Ovary (tissue), 9 donors: Measurements from ENCODE around the gene RHCG. TPM values are rescaled to one million over a fixed set of nuclear protein-coding genes. Genes with fewer than 3 reads are reported as not detected.

Experiments used
- DNase-seq, 5 donors: peaks; one replicate each; pipeline ENCODE4 v3.0.0-alpha.2; 2019 to 2020
- H3K27ac ChIP-seq, 2 donors: fragments of 200-600 bp; one replicate each; pipeline versions ENCODE4 v1.5.1 to v1.8.0; 2019 to 2022
- H3K27me3 ChIP-seq: fragments of 200-600 bp; one replicate; pipeline ENCODE4 v1.8.0; 2022
- H3K36me3 ChIP-seq: fragments of 200-600 bp; sonication (generic); one replicate; pipeline ENCODE4 v1.5.1; 2019
- H3K4me1 ChIP-seq: one replicate; pipeline ENCODE4 v1.8.1; 2013; ENCODE audit warnings: mild to moderate bottlenecking, moderate library complexity; ENCODE audit not compliant: insufficient read depth
- H3K4me3 ChIP-seq: fragments of 200-600 bp; sonication (generic); one replicate; pipeline ENCODE4 v1.5.1; 2017
- H3K9me3 ChIP-seq, 2 donors: fragments of 200-600 bp in 1 of 2; sonication (generic) in 1 of 2; one replicate each; pipeline versions ENCODE4 v1.5.1 to v1.8.1; 2013 to 2019; ENCODE audit warnings: mild to moderate bottlenecking in 1 of 2, moderate library complexity in 1 of 2
- CTCF ChIP-seq, 3 donors: fragments of 450-650 bp in 2 of 3; fragments of 200-600 bp in 1 of 3; IDR thresholded peaks; one replicate each; pipeline versions ENCODE4 v1.5.1 to v1.8.0; 2016 to 2022; ENCODE audit warnings: antibody characterized with exemption in 3 of 3, mild to moderate bottlenecking in 1 of 3
- EP300 ChIP-seq: sonication (generic); formaldehyde crosslinking; IDR thresholded peaks from one replicate; pipeline ENCODE4 v1.6.1; 2017; ENCODE audit warnings: antibody characterized with exemption
- POLR2A ChIP-seq: fragments of 450-650 bp; IDR thresholded peaks from one replicate; pipeline ENCODE4 v1.6.1; 2017; ENCODE audit warnings: antibody characterized with exemption, mild to moderate bottlenecking, moderate library complexity
- WGBS, 3 donors: extraction: QIAGEN DNeasy Blood & Tissue Kit in 1 of 3; methylation state at CpG; one replicate each; pipeline versions ENCODE4 v1.1.5 to v1.1.7; 2013 to 2017; 5-methylcytosine and 5-hydroxymethylcytosine counted together
- intact Hi-C, 4 donors: fragments of 100-400 bp; cut with DNase I; formaldehyde crosslinking; loops; one replicate each; pipeline versions ENCODE4 v1.11.0 to v1.15.1; 2022 to 2023
- polyA plus RNA-seq, 2 donors: library from polyadenylated mRNA; stranded (reverse); fragments of 200-250 nt in 1 of 2; fragments of 350-450 nt in 1 of 2; fragmentation: Illumina TruSeq in 1 of 2; extraction: RNeasy Lipid Tissue Mini Kit (QIAGEN cat#74804) in 1 of 2; gene quantifications; one replicate each; pipeline ENCODE4 v1.2.3, GENCODE V29; 2013 to 2014
- total RNA-seq, 7 donors: library from RNA; depleted of rRNA in 2 of 7; stranded (reverse); fragments of >200 nt in 2 of 7; fragmentation: NEBNext Ultra II Directional in 3 of 7; extraction: Animal tissue kit (Norgen Biotek cat#: 25700) in 3 of 7; gene quantifications; one replicate each; pipeline versions ENCODE4 v1.1.0 to v1.2.4, GENCODE V29; 2016 to 2023
- donor health status: DM: no; HTN: no; CAD: no; lungs with moderate emphysema.
- donor health status: DM: no; HTN: no; CAD: no.
- donor health status: Bipolar disorder and iron deficiency.
- donor health status: DM: yes; HTN: yes; CAD: no.
- donor health status: DM: no; HTN: no; CAD: no.
- donor health status: DM: yes; HTN: yes; CAD: no.

The RHCG gene
- total and polyA plus RNA-seq, 9 donors: 0.23 to 0.67 TPM; not detected in 7

- H3K36me3 ChIP-seq: no peaks in the 10 kb centered on the region
- WGBS, 3 donors: 47 to 66% (median 57%) methylated on average over 10 of the region's 10 CpGs
- intact Hi-C loops: no loop called here
These were observed 30.4 kb upstream of the RHCG start for GRCh38 chr15:89526601-89527441.

GRCh38 chr15:89526181-89526580, 29.8 kb upstream of the RHCG start:
- no peak overlapping the region for H3K27ac ChIP-seq
- intact Hi-C loops: no loop called here
- TF ChIP-seq POLR2A: no peak
- H3K9me3 ChIP-seq: no peaks in the 10 kb centered on the region
- no peaks in the 10 kb centered on the region for H3K4me1 ChIP-seq
- no peak for DNase-seq
- no peak overlapping the region for H3K4me3 ChIP-seq
- no peaks in the 10 kb centered on the region for H3K27me3 ChIP-seq
- H3K36me3 ChIP-seq: no peaks in the 10 kb centered on the region
- WGBS, 3 donors: 85 to 88% (median 87%) methylated on average over 7 of the region's 7 CpGs

More at GRCh38 chr15:89526601-89527441, 30.4 kb upstream of the RHCG start:
- Histone ChIP-seq H3K9me3 (no peaks in the 10 kb centered on the region), H3K4me3 (no peak overlapping the region), H3K27ac (no peak overlapping the region), H3K4me1 (no peaks in the 10 kb centered on the region), H3K27me3 (no peaks in the 10 kb centered on the region)
- no peak for TF ChIP-seq CTCF (IDR thresholded peaks at IDR 0.05)
- TF ChIP-seq POLR2A: no peak
- TF ChIP-seq EP300: no peak
- no peak for DNase-seq

- Histone ChIP-seq H3K4me1 (no peaks in the 10 kb centered on the region), H3K27me3 (no peaks in the 10 kb centered on the region), H3K4me3 (no peak overlapping the region), H3K36me3 (no peaks in the 10 kb centered on the region), H3K27ac (no peak overlapping the region), H3K9me3 (peaks cover 0 to 3% of the 10 kb centered on the region in 2 donors)
- intact Hi-C loops: no loop called here
- DNase-seq: no peak
- TF ChIP-seq EP300 (no peak), CTCF (IDR thresholded peaks at IDR 0.05) (no peak), POLR2A (no peak)
- 71 to 84% (median 79%) methylated on average over 1 of the region's 1 CpG for WGBS, 3 donors
These were observed 27.8 kb upstream of the RHCG start for GRCh38 chr15:89524184-89524583.

- intact Hi-C loops: no loop called here
- TF ChIP-seq CTCF (IDR thresholded peaks at IDR 0.05): no peak
- no peak for TF ChIP-seq POLR2A
- TF ChIP-seq EP300: no peak
- DNase-seq: no peak
- Histone ChIP-seq H3K4me3 (no peak overlapping the region), H3K9me3 (peaks cover 0 to 3% of the 10 kb centered on the region in 2 donors), H3K27ac (no peak overlapping the region), H3K4me1 (no peaks in the 10 kb centered on the region), H3K27me3 (no peaks in the 10 kb centered on the region), H3K36me3 (no peaks in the 10 kb centered on the region)
- 45 to 52% (median 52%) methylated on average over 2 of the region's 2 CpGs for WGBS, 3 donors
These were observed 26.7 kb upstream of the RHCG start for GRCh38 chr15:89523101-89523500.

- intact Hi-C loops: no loop called here
- DNase-seq: no peak
- 95 to 100% (median 96%) methylated on average over 1 of the region's 1 CpG for WGBS, 3 donors
- Histone ChIP-seq H3K4me1 (no peaks in the 10 kb centered on the region), H3K36me3 (no peaks in the 10 kb centered on the region), H3K4me3 (no peak overlapping the region), H3K27me3 (no peaks in the 10 kb centered on the region), H3K9me3 (peaks cover 0 to 3% of the 10 kb centered on the region in 2 donors), H3K27ac (no peak overlapping the region)
- TF ChIP-seq CTCF (IDR thresholded peaks at IDR 0.05): no peak
These were observed 25.2 kb upstream of the RHCG start for GRCh38 chr15:89521605-89522004.
